GM12801 (cell line): ENCODE measurements around the gene JOSD1.

ENCODE experiments used
- TF ChIP-seq, protein P1 (sequence below): IDR thresholded peaks from one replicate; pipeline ENCODE4 v1.5.1; 2011; ENCODE audit warnings: control low read depth; ENCODE audit not compliant: insufficient read length; ENCODE audit errors: extremely low read depth

JOSD1 gene

DNA sequence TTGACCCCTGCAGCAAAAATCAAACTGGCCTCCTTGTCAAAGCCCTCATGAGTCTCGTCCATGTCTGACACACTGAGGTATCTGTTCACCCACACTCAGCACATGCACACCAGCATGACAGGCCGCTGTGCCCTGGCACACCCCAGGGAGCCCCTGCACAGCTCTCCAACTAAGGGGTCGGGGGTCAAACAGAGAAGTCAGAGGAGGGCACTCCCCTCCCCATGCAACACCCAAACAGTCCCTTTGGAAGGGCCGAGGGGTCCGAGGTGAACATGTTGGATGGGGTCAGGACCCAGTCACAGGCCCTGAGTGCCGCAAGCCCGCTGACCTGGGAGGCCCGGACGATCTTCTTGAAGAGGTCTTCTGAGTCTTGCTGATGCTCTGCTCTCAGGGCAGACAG lies 40.4 kb upstream of the JOSD1 start:
- TF ChIP-seq, protein P1, sequence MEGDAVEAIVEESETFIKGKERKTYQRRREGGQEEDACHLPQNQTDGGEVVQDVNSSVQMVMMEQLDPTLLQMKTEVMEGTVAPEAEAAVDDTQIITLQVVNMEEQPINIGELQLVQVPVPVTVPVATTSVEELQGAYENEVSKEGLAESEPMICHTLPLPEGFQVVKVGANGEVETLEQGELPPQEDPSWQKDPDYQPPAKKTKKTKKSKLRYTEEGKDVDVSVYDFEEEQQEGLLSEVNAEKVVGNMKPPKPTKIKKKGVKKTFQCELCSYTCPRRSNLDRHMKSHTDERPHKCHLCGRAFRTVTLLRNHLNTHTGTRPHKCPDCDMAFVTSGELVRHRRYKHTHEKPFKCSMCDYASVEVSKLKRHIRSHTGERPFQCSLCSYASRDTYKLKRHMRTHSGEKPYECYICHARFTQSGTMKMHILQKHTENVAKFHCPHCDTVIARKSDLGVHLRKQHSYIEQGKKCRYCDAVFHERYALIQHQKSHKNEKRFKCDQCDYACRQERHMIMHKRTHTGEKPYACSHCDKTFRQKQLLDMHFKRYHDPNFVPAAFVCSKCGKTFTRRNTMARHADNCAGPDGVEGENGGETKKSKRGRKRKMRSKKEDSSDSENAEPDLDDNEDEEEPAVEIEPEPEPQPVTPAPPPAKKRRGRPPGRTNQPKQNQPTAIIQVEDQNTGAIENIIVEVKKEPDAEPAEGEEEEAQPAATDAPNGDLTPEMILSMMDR, result no peak

DNA sequence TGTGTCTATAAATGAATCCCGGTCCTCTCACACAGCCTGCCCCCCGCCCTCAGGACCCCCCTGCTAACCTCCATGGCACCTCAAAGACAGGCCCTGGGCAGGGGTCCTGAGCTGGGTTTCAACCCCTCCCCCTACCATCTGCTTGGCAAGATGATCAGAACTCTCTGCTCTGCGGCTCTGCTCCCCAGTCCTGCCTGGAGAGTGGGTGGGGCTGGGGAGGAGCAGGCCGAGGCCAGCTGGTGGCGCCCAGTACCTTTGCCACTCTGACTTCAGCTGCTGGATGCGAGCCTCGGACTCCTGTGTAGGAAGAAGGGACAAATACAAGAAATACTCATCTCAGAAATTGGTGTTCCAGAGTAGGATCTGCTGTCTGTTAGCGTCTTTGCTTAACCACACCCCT lies 40.0 kb upstream of the JOSD1 start:
- TF ChIP-seq, protein P1, result no peak

DNA sequence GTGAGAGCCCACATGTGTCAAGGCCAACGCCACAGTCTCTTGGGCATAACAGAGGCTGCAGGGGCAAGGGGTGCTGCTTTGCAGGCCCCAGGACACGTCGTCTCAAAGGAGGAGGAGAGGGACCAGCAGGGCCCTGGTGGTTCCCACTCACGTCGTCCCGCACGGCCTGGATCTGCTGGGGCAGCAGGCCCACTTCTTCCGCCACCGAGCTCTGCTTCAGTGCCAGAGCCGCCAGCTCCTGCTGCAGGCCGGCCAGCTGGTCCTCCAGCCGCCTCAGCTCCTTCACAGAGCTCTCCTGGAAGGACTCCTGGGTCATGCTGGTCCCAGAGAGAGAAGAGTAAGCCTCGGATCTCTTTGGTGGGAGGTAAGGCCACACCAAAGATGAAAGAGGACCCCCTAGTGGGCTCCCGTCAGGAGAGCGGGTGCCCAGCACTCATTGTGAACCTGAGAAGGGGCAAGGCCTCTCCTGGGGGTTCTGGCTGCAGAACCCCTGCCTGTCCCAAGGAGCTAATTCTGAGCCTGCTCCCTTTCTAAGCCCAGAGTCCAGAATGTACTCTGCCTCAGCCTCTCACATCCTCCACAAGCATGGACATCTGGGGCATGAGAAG lies 39.5 kb upstream of the JOSD1 start:
- TF ChIP-seq, protein P1, result no peak

DNA sequence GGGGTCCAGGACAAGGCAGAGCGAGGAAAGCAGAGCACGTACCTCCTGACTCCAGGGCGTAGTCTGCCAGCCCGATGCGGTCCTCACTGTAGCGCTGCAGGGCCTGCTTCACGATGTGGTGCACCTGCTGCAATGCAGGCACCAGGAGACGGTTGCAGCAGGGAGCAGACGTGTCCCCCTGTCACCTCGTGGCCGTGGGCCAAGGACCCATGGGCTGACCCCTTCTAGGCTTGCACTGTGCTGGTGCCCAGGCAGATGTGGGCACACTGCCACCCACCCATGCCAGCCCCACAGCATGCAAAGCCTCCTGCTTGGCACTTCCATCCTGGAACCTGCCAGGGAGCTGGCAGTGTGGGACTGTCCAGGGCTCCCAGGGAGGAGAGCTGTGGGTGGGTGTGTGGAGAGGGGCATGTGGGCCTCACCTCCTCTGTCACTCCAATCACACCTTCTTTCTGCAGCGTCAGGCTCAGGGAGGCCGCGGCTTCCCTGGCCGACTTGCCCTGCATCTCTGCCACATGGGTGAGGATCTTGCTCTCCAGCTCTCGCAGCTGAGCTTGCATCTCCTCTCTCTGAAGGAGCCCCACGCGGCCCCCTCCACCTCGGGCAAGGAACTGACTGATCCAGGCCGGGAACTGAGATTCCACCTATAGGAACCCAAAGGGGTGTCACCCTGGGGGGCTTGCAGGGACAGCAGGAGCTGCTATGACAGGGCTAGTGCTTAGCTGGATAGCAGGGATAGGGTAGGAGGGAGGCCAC lies 38.7 kb upstream of the JOSD1 start:
- TF ChIP-seq, protein P1, result no peak

DNA sequence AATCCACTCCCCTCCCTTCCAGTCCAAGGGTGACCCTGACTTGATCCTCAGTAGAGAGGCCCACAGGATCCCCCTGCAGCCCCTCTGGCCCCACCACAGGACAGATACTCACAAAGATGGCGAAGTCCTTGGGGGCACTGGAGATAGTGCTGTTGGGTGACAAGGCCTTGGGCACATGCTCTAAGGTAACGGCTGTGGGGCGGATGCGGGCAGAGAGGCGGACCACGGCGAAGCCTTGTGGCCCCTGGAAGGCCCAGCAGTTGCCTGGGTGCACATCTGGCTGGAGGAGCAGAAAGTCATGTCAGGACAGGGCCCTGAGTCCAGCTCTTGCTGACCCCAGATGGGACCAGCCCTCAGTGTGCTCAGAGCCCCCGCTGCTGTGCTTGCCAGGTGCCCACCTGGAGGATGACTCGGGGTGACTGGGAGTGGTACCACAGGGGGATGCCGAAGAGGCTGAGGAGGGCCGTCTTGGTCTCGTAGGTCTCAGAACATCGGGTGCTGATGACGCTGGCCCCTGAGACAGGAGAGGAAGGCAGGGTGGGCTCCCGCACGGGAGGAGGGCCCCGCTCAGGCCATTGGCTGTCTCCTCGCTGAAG lies 37.8 kb upstream of the JOSD1 start:
- TF ChIP-seq, protein P1, result no peak

DNA sequence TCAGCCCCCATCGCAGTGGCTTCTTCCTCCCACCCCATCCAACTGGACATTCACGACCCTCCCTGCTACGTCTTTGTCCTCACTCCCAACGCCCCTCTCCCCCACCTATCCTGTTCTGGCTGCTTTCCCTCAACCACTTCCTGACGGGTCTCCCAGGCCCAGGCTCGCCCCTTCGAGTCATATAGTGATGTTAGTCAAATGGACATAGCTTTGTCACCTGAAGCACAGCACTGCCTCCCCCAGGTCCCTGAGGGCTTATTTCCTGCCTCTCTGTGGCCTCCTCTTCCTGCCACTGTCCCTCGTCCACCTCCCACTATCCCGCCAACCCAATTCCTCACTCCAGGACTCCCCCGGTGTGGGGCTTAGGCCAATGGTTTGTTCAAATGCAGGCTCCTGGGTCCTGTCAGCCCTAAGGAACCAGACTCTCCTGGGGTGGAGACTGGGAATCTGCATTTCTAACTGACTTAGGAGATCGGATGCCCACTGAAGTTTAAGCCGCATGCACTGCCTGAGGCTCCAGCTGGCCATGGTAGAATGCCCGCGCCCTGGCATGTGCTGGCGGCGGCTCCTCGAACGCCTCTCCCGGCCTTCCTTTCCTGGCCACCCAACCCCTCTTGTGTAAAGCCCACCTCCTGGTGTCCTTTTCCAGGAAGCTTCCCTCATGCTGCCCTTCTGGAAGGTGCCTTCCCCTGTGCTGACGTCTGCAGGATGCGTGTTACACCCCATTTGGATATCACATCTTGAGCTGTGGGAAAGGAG lies 36.7 kb upstream of the JOSD1 start:
- TF ChIP-seq, protein P1, result no peak

DNA sequence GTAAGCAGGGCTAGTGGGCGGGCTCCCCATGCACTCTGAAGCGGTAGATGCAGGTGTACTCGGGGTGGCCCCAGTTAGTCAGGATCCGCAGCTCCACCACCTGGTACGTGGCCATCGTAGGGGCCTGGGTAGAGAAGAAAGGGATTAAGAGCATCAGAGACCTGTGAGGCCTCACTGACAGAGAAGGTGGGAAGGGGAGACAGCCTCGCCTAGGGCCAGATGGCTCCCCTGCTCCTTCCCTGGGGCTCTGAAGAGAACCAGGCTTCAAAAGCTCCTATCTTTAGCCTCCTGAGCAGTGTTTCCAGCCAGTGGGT lies 35.5 kb upstream of the JOSD1 start:
- TF ChIP-seq, protein P1, result no peak
